Spleen (tissue), 11 donors: ENCODE measurements around the gene CFAP107. TPM values are rescaled to one million over a fixed set of nuclear protein-coding genes. Genes with fewer than 3 reads are reported as not detected.
"Not testable (repeated sequence)": the region's sequence is repeated elsewhere in the genome, so short reads cannot be mapped to it uniquely, and the experiment has no call there.

Source experiments
- DNase-seq: peaks from one replicate; pipeline ENCODE4 v3.0.0-alpha.2; 2020
- H3K27ac ChIP-seq, 8 donors: fragments of 200-600 bp; sonication (generic) in 7 of 8; 1 replicate in 4 of 8; 2 replicates in 4 of 8; pipeline versions ENCODE4 v1.5.0 to v1.8.0; 2016 to 2021; ENCODE audit warnings: inconsistent platforms in 4 of 8, mild to moderate bottlenecking in 4 of 8, moderate library complexity in 1 of 8
- H3K27me3 ChIP-seq, 7 donors: fragments of 200-600 bp; sonication (generic) in 6 of 7; replicated peaks in 1 of 7; 1 replicate in 4 of 7; 2 replicates in 3 of 7; pipeline versions ENCODE4 v1.5.0 to v1.8.0; 2016 to 2021; ENCODE audit warnings: inconsistent platforms in 3 of 7, mild to moderate bottlenecking in 1 of 7
- H3K36me3 ChIP-seq, 6 donors: fragments of 200-600 bp; sonication (generic) in 5 of 6; 1 replicate in 4 of 6; 2 replicates in 2 of 6; pipeline versions ENCODE4 v1.5.0 to v1.8.0; 2016 to 2021; ENCODE audit warnings: inconsistent platforms in 2 of 6
- H3K4me1 ChIP-seq, 6 donors: fragments of 200-600 bp; sonication (generic) in 5 of 6; 1 replicate in 3 of 6; 2 replicates in 3 of 6; pipeline versions ENCODE4 v1.5.0 to v1.8.0; 2016 to 2021; ENCODE audit warnings: inconsistent platforms in 3 of 6
- H3K4me3 ChIP-seq, 8 donors: fragments of 200-600 bp; sonication (generic) in 7 of 8; 1 replicate in 4 of 8; 2 replicates in 4 of 8; pipeline versions ENCODE4 v1.5.0 to v1.8.0; 2016 to 2021; ENCODE audit warnings: inconsistent platforms in 4 of 8, mild to moderate bottlenecking in 4 of 8, moderate library complexity in 2 of 8
- H3K9me3 ChIP-seq, 8 donors: fragments of 200-600 bp; sonication (generic) in 7 of 8; 1 replicate in 4 of 8; 2 replicates in 4 of 8; pipeline versions ENCODE4 v1.5.0 to v1.8.0; 2016 to 2021; ENCODE audit warnings: inconsistent platforms in 4 of 8
- POLR2A ChIP-seq, 3 donors: fragments of 450-650 bp; IDR thresholded peaks; one replicate each; pipeline ENCODE4 v1.5.1; 2017; ENCODE audit warnings: antibody characterized with exemption in 3 of 3, mild to moderate bottlenecking in 1 of 3
- POLR2AphosphoS5 ChIP-seq, 3 donors: sonication (generic); formaldehyde crosslinking; IDR thresholded peaks; one replicate each; pipeline ENCODE4 v1.5.1; 2017; ENCODE audit warnings: antibody characterized with exemption in 3 of 3
- WGBS, 5 donors: extraction: QIAGEN DNeasy Blood & Tissue Kit in 3 of 5; methylation state at CpG; one replicate each; pipeline versions ENCODE4 v1.1.5 to v1.1.7; 2013 to 2018; 5-methylcytosine and 5-hydroxymethylcytosine counted together
- intact Hi-C: fragments of 100-400 bp; cut with DNase I; formaldehyde crosslinking; loops from one replicate; pipeline ENCODE4 v1.15.0; 2023; ENCODE audit warnings: low total_unique reads
- polyA plus RNA-seq, 3 donors: library from polyadenylated mRNA; stranded (reverse); fragments of 200-250 nt; gene quantifications; one replicate each; pipeline ENCODE4 v1.2.1, GENCODE V29; 2013
- total RNA-seq, 7 donors: library from RNA; depleted of rRNA in 3 of 7; stranded (reverse); fragments of >200 nt in 3 of 7; fragmentation: NEBNext Ultra II Directional in 4 of 7; extraction: Animal tissue kit (Norgen Biotek cat#: 25700) in 4 of 7; gene quantifications; one replicate each; pipeline versions ENCODE4 v1.1.0 to v1.2.1, GENCODE V29; 2016 to 2021
- TF ChIP-seq, protein P1 (sequence below), 11 experiments: fragments of 200-600 bp in 7 of 11; fragments of 450-650 bp in 4 of 11; sonication (generic) in 4 of 11; IDR thresholded peaks in 8 of 11; conservative IDR thresholded peaks in 3 of 11; 1 replicate in 7 of 11; 2 replicates in 4 of 11; pipeline versions ENCODE4 v1.4.0 to v1.8.0; 2016 to 2021; ENCODE audit warnings: antibody characterized with exemption in 11 of 11, inconsistent platforms in 4 of 11, mild to moderate bottlenecking in 1 of 11
- donor health status: healthy with polysubstance abuse.
- donor health status: DM: no; HTN: no; CAD: no; lungs with moderate emphysema.
- donor health status: DM: no; HTN: no; CAD: no.
- donor health status: Bipolar disorder and iron deficiency.
- donor health status: healthy.
- donor health status: DM: no; HTN: no; CAD: no.
- donor health status: DM: yes; HTN: yes; CAD: no.

The CFAP107 gene
- total and polyA plus RNA-seq, 10 donors: not detected

GRCh38 chr1:12776801-12777557 lies 31.0 kb downstream of the CFAP107 start:
- intact Hi-C loops: no loop called here
- Histone ChIP-seq H3K36me3 (no peaks in the 10 kb centered on the region), H3K27ac (no peak overlapping the region), H3K27me3 (peaks cover 0 to 20% (median 0%) of the 10 kb centered on the region in 7 donors), H3K4me3 (no peak overlapping the region), H3K9me3 (no peaks in the 10 kb centered on the region), H3K4me1 (no peaks in the 10 kb centered on the region)
- no peak for TF ChIP-seq POLR2A (IDR thresholded peaks at IDR 0.05)
- no peak for TF ChIP-seq POLR2AphosphoS5 (IDR thresholded peaks at IDR 0.05)
- TF ChIP-seq, protein P1, sequence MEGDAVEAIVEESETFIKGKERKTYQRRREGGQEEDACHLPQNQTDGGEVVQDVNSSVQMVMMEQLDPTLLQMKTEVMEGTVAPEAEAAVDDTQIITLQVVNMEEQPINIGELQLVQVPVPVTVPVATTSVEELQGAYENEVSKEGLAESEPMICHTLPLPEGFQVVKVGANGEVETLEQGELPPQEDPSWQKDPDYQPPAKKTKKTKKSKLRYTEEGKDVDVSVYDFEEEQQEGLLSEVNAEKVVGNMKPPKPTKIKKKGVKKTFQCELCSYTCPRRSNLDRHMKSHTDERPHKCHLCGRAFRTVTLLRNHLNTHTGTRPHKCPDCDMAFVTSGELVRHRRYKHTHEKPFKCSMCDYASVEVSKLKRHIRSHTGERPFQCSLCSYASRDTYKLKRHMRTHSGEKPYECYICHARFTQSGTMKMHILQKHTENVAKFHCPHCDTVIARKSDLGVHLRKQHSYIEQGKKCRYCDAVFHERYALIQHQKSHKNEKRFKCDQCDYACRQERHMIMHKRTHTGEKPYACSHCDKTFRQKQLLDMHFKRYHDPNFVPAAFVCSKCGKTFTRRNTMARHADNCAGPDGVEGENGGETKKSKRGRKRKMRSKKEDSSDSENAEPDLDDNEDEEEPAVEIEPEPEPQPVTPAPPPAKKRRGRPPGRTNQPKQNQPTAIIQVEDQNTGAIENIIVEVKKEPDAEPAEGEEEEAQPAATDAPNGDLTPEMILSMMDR (IDR thresholded peaks at IDR 0.05 in 8 of 11, conservative IDR thresholded peaks at IDR 0.05 in 3 of 11): no peak
- 86 to 92% (median 89%) methylated on average over 8 to 15 of the region's 15 CpGs for WGBS, 5 donors
- no peak for DNase-seq

- Histone ChIP-seq H3K36me3 (no peaks in the 10 kb centered on the region), H3K4me3 (no peak overlapping the region), H3K9me3 (peaks cover 0 to under 1% (median under 1%) of the 10 kb centered on the region in 8 donors), H3K4me1 (no peaks in the 10 kb centered on the region), H3K27ac (no peak overlapping the region), H3K27me3 (peaks cover 0 to 15% (median 0%) of the 10 kb centered on the region in 7 donors)
- WGBS, 5 donors: 80 to 90% (median 88%) methylated on average over 4 of the region's 4 CpGs
- intact Hi-C loops: no loop called here
- DNase-seq: no peak
- TF ChIP-seq, protein P1 (IDR thresholded peaks at IDR 0.05 in 8 of 11, conservative IDR thresholded peaks at IDR 0.05 in 3 of 11): no peak
- TF ChIP-seq POLR2AphosphoS5 (IDR thresholded peaks at IDR 0.05) (no peak), POLR2A (IDR thresholded peaks at IDR 0.05) (no peak)
Measured at GRCh38 chr1:12778061-12778460, 32.1 kb downstream of the CFAP107 start.

GRCh38 chr1:12778907-12779306 lies 32.9 kb downstream of the CFAP107 start:
- TF ChIP-seq, protein P1 (IDR thresholded peaks at IDR 0.05 in 8 of 11, conservative IDR thresholded peaks at IDR 0.05 in 3 of 11): no peak
- TF ChIP-seq POLR2AphosphoS5 (IDR thresholded peaks at IDR 0.05) (no peak), POLR2A (IDR thresholded peaks at IDR 0.05) (no peak)
- H3K27ac ChIP-seq: no peak overlapping the region
- 84 to 94% (median 89%) methylated on average over 6 of the region's 6 CpGs for WGBS, 5 donors
- H3K9me3 ChIP-seq: peaks cover 0 to 9% (median 9%) of the 10 kb centered on the region in 8 donors
- H3K36me3 ChIP-seq: no peaks in the 10 kb centered on the region
- H3K4me3 ChIP-seq: no peak overlapping the region
- intact Hi-C loops: no loop called here
- DNase-seq: no peak
- no peaks in the 10 kb centered on the region for H3K4me1 ChIP-seq
- H3K27me3 ChIP-seq: peaks cover 0 to 15% (median 0%) of the 10 kb centered on the region in 7 donors

DNA sequence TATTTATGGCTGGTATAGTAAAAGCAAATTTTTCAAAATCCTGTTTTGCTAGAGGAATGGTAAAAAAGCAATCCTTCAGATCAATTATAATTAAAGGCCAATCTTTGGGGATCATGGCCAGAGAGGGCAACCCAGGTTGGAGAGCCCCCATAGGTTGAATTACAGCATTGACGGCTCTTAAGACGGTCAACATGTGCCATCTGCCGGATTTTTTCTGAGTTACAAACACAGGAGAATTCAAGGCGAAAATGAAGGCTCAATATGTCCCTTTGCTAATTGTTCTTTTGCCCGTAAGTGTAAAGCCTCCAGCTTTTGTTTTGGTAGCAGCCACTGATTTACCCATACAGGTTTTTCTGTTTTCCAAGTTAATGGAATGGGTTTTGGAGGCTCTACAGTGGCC lies 35.5 kb downstream of the CFAP107 start:
- intact Hi-C loops, DNase-seq, H3K36me3 ChIP-seq, H3K27ac ChIP-seq, H3K4me1 ChIP-seq, H3K27me3 ChIP-seq, H3K4me3 ChIP-seq: not testable (repeated sequence)
- peaks cover 0 to 35% (median 34%) of the 10 kb centered on the region in 8 donors for H3K9me3 ChIP-seq
- 72 to 86% (median 80%) methylated on average over 4 to 5 of the region's 5 CpGs for WGBS, 5 donors

DNA sequence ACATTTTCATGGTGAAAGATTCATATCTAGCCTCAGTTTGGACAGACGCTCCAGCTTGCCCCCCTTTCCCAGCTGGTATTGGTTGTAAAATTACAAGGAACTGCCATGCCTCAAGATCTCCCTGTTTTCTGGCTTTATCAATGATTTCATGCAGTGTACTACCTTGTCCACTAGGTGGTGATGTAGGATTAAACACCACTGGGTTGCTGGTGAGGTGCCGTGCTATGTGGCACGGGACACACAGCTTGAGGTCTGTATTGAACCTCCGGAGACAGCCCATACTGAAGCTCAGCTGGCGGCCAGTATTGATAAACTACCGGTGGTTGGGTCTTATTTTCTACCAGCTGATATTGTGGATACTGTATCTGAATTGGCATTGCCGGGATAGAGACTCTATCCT lies 37.8 kb downstream of the CFAP107 start:
- DNase-seq, H3K27me3 ChIP-seq, H3K4me3 ChIP-seq, intact Hi-C loops, H3K36me3 ChIP-seq, H3K27ac ChIP-seq, H3K4me1 ChIP-seq: not testable (repeated sequence)
- 31 to 48% (median 38%) methylated on average over 6 of the region's 7 CpGs for WGBS, 5 donors
- H3K9me3 ChIP-seq: peaks cover 0 to 51% (median 37%) of the 10 kb centered on the region in 8 donors

DNA sequence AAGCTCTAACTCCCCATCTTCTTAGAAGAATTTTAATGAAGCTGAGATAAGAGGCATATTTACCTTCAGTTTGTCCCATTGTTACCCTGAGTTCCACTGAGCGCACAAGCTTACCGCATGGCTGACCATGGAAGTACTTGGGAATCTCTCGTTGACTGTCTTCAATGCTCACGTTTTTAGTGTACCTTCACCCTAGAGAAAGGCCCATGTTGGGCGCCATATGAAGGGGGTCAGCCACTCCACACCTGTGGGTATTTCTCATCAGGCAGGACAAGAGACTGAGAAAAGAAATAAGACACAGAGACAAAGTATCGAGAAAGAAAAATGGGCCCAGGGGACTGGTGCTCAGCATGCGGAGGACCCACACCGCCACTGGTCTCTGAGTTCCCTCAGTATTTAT lies 38.7 kb downstream of the CFAP107 start:
- H3K27me3 ChIP-seq, H3K4me3 ChIP-seq, H3K4me1 ChIP-seq, H3K36me3 ChIP-seq, H3K27ac ChIP-seq, DNase-seq, intact Hi-C loops: not testable (repeated sequence)
- WGBS, 5 donors: 81 to 94% (median 83%) methylated on average over 7 to 8 of the region's 8 CpGs
- H3K9me3 ChIP-seq: peaks cover 0 to 51% (median 37%) of the 10 kb centered on the region in 8 donors

- H3K27ac ChIP-seq, H3K4me1 ChIP-seq, intact Hi-C loops, H3K36me3 ChIP-seq, H3K27me3 ChIP-seq, H3K4me3 ChIP-seq, DNase-seq: not testable (repeated sequence)
- peaks cover 0 to 20% (median 6%) of the 10 kb centered on the region in 8 donors for H3K9me3 ChIP-seq
- WGBS, 5 donors: 81 to 96% (median 86%) methylated on average over 3 to 5 of the region's 5 CpGs
Measured at GRCh38 chr1:12791097-12791496, 45.1 kb downstream of the CFAP107 start, which contains the start of gene PRAMEF1. Gene PRAMEF1 (plus strand): TSS chr1:12791397. CDS start chr1:12793228, 1,831 bp downstream.
